HEK293 (cell line): ENCODE results near the gene DDX20.

Experiments
- BCL11A ChIP-seq: fragments of 450-650 bp; formaldehyde crosslinking; IDR thresholded peaks from 2 replicates; pipeline ENCODE4 v1.5.1; 2016; ENCODE audit warnings: low read depth, missing biosample characterization, missing genetic modification characterization
- CTCF ChIP-seq: fragments of 450-650 bp; formaldehyde crosslinking; IDR thresholded peaks from 2 replicates; pipeline ENCODE4 v1.5.1; 2016; ENCODE audit warnings: missing biosample characterization, missing genetic modification characterization
- HOXC10 ChIP-seq: sonication (generic); formaldehyde crosslinking; IDR thresholded peaks from 2 replicates; pipeline ENCODE4 v1.8.1; 2023; ENCODE audit warnings: mild to moderate bottlenecking, missing genetic modification reagents
- KLF7 ChIP-seq: fragments of 450-650 bp; formaldehyde crosslinking; IDR thresholded peaks from 2 replicates; pipeline ENCODE4 v1.5.1; 2016; ENCODE audit warnings: missing biosample characterization, missing genetic modification characterization, borderline replicate concordance
- ZNF366 ChIP-seq: fragments of 450-650 bp; formaldehyde crosslinking; conservative IDR thresholded peaks from 2 replicates; pipeline ENCODE4 v1.5.1; 2016; ENCODE audit warnings: missing biosample characterization, missing genetic modification characterization
- TF ChIP-seq, protein P1 (sequence below): sonication (generic); formaldehyde crosslinking; IDR thresholded peaks from 2 replicates; pipeline ENCODE4 v1.8.1; 2022; ENCODE audit warnings: mild to moderate bottlenecking, moderate library complexity, missing genetic modification reagents

DNA sequence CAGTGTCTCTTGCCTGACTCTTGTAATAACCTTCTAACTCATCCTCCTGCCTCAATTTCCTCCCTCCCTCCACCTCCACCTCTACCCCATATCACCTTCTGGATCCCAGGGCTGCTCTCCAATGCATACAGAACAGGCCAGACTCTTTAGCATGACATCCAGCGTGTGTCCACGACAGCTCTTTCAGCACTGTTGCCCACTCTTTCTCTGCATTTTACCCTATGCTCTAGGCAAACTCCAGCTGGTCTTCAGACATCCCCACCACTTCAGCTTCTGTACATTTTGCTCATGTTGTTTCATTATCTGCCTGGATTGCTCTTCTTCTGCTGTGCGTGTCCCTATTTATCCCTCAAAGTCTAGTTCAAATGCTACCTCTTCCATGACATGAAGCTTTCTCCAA lies 21.3 kb upstream of the DDX20 start:
- TF ChIP-seq, protein P1, sequence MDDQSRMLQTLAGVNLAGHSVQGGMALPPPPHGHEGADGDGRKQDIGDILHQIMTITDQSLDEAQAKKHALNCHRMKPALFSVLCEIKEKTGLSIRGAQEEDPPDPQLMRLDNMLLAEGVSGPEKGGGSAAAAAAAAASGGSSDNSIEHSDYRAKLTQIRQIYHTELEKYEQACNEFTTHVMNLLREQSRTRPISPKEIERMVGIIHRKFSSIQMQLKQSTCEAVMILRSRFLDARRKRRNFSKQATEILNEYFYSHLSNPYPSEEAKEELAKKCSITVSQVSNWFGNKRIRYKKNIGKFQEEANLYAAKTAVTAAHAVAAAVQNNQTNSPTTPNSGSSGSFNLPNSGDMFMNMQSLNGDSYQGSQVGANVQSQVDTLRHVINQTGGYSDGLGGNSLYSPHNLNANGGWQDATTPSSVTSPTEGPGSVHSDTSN: no peak
- no peak for TF ChIP-seq KLF7 (tag by site-specific recombination)
- no peak for TF ChIP-seq CTCF
- TF ChIP-seq ZNF366 (tag by site-specific recombination): no peak
- no peak for TF ChIP-seq HOXC10
- TF ChIP-seq BCL11A (tag by site-specific recombination): no peak
